Body of pancreas (tissue), 4 donors: ENCODE results near the gene ZC3H4.

Experiments used
- POLR2A ChIP-seq, 3 donors: fragments of 450-650 bp; IDR thresholded peaks; one replicate each; pipeline ENCODE4 v1.6.1; 2016; ENCODE audit warnings: antibody characterized with exemption in 3 of 3, mild to moderate bottlenecking in 2 of 3
- TF ChIP-seq, protein P1 (sequence below), 7 experiments: fragments of 450-650 bp in 4 of 7; fragments of 200-600 bp in 3 of 7; sonication (generic) in 3 of 7; IDR thresholded peaks; one replicate each; pipeline ENCODE4 v1.5.1; 2016 to 2019; ENCODE audit warnings: antibody characterized with exemption in 7 of 7

- TF ChIP-seq, protein P1, sequence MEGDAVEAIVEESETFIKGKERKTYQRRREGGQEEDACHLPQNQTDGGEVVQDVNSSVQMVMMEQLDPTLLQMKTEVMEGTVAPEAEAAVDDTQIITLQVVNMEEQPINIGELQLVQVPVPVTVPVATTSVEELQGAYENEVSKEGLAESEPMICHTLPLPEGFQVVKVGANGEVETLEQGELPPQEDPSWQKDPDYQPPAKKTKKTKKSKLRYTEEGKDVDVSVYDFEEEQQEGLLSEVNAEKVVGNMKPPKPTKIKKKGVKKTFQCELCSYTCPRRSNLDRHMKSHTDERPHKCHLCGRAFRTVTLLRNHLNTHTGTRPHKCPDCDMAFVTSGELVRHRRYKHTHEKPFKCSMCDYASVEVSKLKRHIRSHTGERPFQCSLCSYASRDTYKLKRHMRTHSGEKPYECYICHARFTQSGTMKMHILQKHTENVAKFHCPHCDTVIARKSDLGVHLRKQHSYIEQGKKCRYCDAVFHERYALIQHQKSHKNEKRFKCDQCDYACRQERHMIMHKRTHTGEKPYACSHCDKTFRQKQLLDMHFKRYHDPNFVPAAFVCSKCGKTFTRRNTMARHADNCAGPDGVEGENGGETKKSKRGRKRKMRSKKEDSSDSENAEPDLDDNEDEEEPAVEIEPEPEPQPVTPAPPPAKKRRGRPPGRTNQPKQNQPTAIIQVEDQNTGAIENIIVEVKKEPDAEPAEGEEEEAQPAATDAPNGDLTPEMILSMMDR (IDR thresholded peaks at IDR 0.05) = no peak
- no peak for TF ChIP-seq POLR2A (IDR thresholded peaks at IDR 0.05)
Observed at GRCh38 chr19:47113850-47114651, 475 bp upstream of the ZC3H4 start.
